Left lung (tissue), 10 donors: ENCODE results near the gene ZNF132. TPM values are rescaled to one million over a fixed set of nuclear protein-coding genes. Genes with fewer than 3 reads are reported as not detected.
"Not testable (repeated sequence)": the region's sequence is repeated elsewhere in the genome, so short reads cannot be mapped to it uniquely, and the experiment has no call there.

Experiments used
- ATAC-seq: fragments of 200-7000 bp; cut with Tn5 transposase; one replicate; pipeline ENCODE4 v1.9.1; 2020; ENCODE audit warnings: moderate library complexity
- DNase-seq, 4 donors: peaks; one replicate each; pipeline ENCODE4 v3.0.0-alpha.2; 2013 to 2020
- H3K27ac ChIP-seq, 2 donors: fragments of 200-600 bp; sonication (generic) in 1 of 2; one replicate each; pipeline versions ENCODE4 v1.5.0 to v1.8.0; 2020 to 2021
- H3K27me3 ChIP-seq, 2 donors: fragments of 200-600 bp; sonication (generic) in 1 of 2; one replicate each; pipeline versions ENCODE4 v1.5.0 to v1.8.0; 2020 to 2021
- H3K36me3 ChIP-seq, 2 donors: fragments of 200-600 bp; sonication (generic) in 1 of 2; one replicate each; pipeline versions ENCODE4 v1.5.0 to v1.8.0; 2020 to 2021
- H3K4me1 ChIP-seq, 2 donors: fragments of 200-600 bp; one replicate each; pipeline ENCODE4 v1.8.0; 2021
- H3K4me3 ChIP-seq, 2 donors: fragments of 200-600 bp; sonication (generic) in 1 of 2; one replicate each; pipeline versions ENCODE4 v1.5.0 to v1.8.0; 2020 to 2021; ENCODE audit warnings: mild to moderate bottlenecking in 1 of 2
- H3K9me3 ChIP-seq, 2 donors: fragments of 200-600 bp; sonication (generic) in 1 of 2; one replicate each; pipeline versions ENCODE4 v1.5.0 to v1.8.0; 2020 to 2021
- CTCF ChIP-seq, 2 donors: fragments of 200-600 bp; sonication (generic) in 1 of 2; IDR thresholded peaks; one replicate each; pipeline versions ENCODE4 v1.5.0 to v1.8.0; 2021; ENCODE audit warnings: antibody characterized with exemption in 2 of 2
- intact Hi-C, 2 donors: fragments of 100-400 bp; cut with DNase I; formaldehyde crosslinking; loops; one replicate each; pipeline versions ENCODE4 v1.11.2 to v1.14.2; 2022
- polyA plus RNA-seq, 6 donors: library from polyadenylated mRNA; unstranded; fragments of 120-200 nt; gene quantifications; one replicate each; pipeline ENCODE4 v1.2.1, GENCODE V29; 2013; ENCODE audit not compliant: insufficient read length in 6 of 6
- total RNA-seq, 2 donors: library from RNA; stranded (reverse); fragmentation: NEBNext Ultra II Directional; extraction: Animal tissue kit (Norgen Biotek cat#: 25700); gene quantifications; one replicate each; pipeline ENCODE4 v1.2.1, GENCODE V29; 2021
- donor health status: DM: no; HTN: yes; CAD: no.
- donor health status: DM: no; HTN: no; CAD: no.

Gene ZNF132
- total and polyA plus RNA-seq, 8 donors = 6.2 to 12.9 (median 10.0) TPM

DNA sequence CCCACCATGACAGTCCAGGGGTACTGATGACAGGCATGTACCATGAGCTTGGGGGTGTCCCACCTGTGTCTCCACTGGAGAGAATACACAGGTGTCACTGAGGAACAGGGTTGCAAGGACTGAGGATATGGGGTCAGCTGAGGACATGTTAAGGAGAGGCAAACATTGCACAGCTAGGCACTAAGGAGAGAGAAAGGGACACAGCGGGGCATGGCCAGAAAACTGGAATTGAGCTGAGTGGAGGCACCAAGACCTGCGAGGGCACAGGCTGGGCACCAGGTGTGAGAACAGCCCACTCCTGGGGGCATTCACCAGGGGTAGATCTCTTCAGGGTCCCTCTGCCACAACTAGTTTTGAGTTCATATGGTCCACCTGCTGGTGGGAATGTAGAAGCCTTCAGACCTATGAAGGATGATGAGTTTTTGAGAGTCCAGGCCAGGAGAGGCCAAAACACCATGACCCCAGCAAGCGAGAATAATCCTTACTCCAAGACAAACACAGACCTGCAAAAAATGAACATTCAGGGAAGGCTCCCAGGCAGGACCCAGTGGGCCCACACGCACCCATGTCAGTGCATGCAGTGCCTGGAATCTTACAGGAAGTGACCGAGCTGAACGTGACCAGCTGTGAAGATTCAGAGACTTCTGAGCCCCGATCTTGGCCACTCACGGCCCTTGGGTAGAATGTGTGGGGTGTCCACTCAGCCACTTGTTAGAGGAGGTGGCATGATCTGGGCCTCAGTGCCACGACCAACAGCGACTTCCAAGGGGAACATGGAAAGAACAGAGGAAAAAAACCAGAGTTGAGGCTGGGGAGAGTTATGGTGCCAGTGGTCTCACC lies 32.9 kb downstream of the ZNF132 start:
- ATAC-seq (no peak), DNase-seq (no peak)
- Histone ChIP-seq H3K36me3 (no peaks in the 10 kb centered on the region), H3K4me3 (peak overlapping the region in 1 of 2 donors; percentile 92), H3K4me1 (peaks cover 10 to 30% of the 10 kb centered on the region in 2 donors), H3K27ac (peak overlapping the region in 1 of 2 donors; percentile 89), H3K27me3 (no peaks in the 10 kb centered on the region), H3K9me3 (no peaks in the 10 kb centered on the region)
- no peak for TF ChIP-seq CTCF (IDR thresholded peaks at IDR 0.05)
- intact Hi-C loops = no loop called here

DNA sequence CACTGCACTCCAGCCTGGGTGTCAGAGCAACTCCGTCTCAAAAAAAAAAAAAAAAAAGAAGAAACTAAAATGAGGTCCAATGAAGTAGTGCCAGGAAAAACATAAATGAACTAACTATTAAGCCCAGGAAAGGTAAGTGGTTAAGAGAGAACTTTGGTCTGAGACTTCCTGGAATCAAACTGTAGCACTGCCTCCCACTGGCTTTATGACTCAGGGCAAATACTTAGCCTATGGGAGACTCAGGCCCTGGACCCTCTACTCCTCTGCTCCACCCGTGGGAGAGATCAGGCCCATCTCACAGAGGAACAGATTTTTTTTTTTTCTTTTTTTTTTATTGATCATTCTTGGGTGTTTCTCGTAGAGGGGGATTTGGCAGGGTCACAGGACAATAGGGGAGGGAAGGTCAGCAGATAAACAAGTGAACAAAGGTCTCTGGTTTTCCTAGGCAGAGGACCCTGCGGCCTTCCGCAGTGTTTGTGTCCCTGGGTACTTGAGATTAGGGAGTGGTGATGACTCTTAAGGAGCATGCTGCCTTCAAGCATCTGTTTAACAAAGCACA lies 36.0 kb downstream of the ZNF132 start:
- DNase-seq, H3K27ac ChIP-seq, H3K27me3 ChIP-seq, H3K36me3 ChIP-seq, ATAC-seq, intact Hi-C loops, H3K4me3 ChIP-seq, H3K9me3 ChIP-seq: not testable (repeated sequence)
- H3K4me1 ChIP-seq = peaks cover 17 to 29% of the 10 kb centered on the region in 2 donors

DNA sequence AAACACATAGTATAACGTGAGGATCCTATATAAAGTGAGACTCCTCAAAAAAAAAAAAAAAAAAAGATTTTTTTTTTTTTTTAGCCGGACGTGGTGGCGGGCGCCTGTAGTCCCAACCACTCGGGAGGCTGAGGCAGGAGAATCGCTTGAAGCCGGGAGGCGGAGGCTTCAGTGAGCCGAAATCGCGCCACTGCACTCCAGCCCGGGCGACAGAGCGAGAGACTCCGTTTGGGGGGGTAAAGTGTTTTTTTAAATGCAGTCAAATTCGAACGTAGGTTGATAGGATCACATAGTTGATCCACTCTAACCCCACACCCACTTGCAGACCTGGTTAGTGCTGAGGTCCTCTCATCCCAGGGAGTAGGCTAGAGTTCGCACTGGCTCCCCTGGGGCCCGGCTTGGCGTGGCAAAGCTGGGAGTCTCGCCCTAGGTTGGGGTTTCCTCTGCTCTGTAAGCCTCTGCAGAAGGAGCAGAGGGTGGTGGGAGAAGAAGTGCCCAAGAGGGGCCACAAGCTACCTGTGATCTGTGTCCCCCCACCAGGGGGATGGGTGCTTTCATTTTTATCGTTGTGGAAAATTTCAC lies 38.0 kb downstream of the ZNF132 start:
- Histone ChIP-seq H3K36me3 (no peaks in the 10 kb centered on the region), H3K9me3 (no peaks in the 10 kb centered on the region), H3K27me3 (peaks cover 1 to 17% of the 10 kb centered on the region in 2 donors), H3K27ac (peak overlapping the region in 1 of 2 donors; percentile 80), H3K4me3 (peak overlapping the region; percentile 37 to 62), H3K4me1 (peaks cover 9 to 16% of the 10 kb centered on the region in 2 donors)
- no peak for DNase-seq
- intact Hi-C loops = no loop called here
- no peak for ATAC-seq
- TF ChIP-seq CTCF (IDR thresholded peaks at IDR 0.05) = no peak

GRCh38 chr19:58400916-58401839 lies 38.8 kb downstream of the ZNF132 start:
- H3K27me3 ChIP-seq = peaks cover 5 to 23% of the 10 kb centered on the region in 2 donors
- peak; percentile 99 to 100 (median 100) for DNase-seq
- H3K36me3 ChIP-seq = no peaks in the 10 kb centered on the region
- no peak for TF ChIP-seq CTCF (IDR thresholded peaks at IDR 0.05)
- peaks cover 9 to 16% of the 10 kb centered on the region in 2 donors for H3K4me1 ChIP-seq
- ATAC-seq = peak; percentile 99
- peak overlapping the region; percentile 37 to 62 for H3K4me3 ChIP-seq
- peak overlapping the region in 1 of 2 donors; percentile 80 for H3K27ac ChIP-seq
- intact Hi-C loops = no loop called here
- no peaks in the 10 kb centered on the region for H3K9me3 ChIP-seq

DNA sequence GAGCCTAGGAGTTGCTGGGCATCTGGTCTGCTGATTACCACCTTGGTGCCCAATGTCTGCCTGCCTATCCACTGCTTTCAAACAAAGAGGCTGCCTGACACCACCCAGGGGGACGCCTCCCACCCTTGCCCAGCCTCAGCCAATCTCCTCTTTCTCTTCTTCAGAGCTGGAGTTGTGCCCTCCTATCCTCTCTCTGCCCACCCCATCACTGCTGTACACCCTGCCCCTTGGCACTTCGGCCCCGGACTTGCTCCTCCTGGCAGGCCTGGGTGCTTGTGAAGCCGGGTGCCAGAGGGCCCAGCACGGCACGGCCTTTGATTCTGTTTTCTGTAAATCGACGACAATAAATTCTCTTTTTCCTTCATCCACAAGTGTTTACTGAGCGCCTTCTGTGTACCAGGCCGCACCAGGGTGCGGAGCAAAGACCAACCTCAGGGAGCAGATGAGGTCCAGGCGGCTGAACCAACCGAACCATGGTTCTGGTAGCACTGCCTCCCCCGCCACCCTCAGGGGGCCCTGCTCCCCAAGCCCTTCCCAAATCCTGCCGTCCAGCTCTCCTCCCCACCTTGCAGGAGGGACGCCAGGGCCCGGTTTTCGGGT lies 39.5 kb downstream of the ZNF132 start:
- H3K27ac ChIP-seq = no peak overlapping the region
- no peaks in the 10 kb centered on the region for H3K36me3 ChIP-seq
- peaks cover 5 to 31% of the 10 kb centered on the region in 2 donors for H3K27me3 ChIP-seq
- no peak for DNase-seq
- peak overlapping the region; percentile 37 to 62 for H3K4me3 ChIP-seq
- H3K4me1 ChIP-seq = peaks cover 9 to 24% of the 10 kb centered on the region in 2 donors
- intact Hi-C loops = no loop called here
- H3K9me3 ChIP-seq = no peaks in the 10 kb centered on the region
- no peak for ATAC-seq
- no peak for TF ChIP-seq CTCF (IDR thresholded peaks at IDR 0.05)
